Smooth muscle cell (in vitro differentiated cells): ENCODE measurements around the gene RFX4. TPM values are rescaled to one million over a fixed set of nuclear protein-coding genes. Genes with fewer than 3 reads are reported as not detected.

Experiments used
- DNase-seq: peaks from one replicate; lab custom pipeline; 2025; ENCODE audit not compliant: unreplicated experiment; lab: John Stamatoyannopoulos, UW
- H2AFZ ChIP-seq: fragments of 200-600 bp; sonication (generic); 2 replicates; pipeline ENCODE4 v1.6.0; 2016; ENCODE audit warnings: antibody characterized with exemption, low read depth, mild to moderate bottlenecking
- H3F3A ChIP-seq: fragments of 200-600 bp; sonication (generic); 2 replicates; pipeline ENCODE4 v1.6.0; 2017; ENCODE audit warnings: antibody characterized with exemption, low read depth
- H3K27ac ChIP-seq: fragments of 200-600 bp; sonication (generic); 2 replicates; pipeline ENCODE4 v1.5.1; 2016; ENCODE audit warnings: low read depth, mild to moderate bottlenecking
- H3K27me3 ChIP-seq: fragments of 200-600 bp; sonication (generic); 2 replicates; pipeline ENCODE4 v1.6.1; 2016; ENCODE audit warnings: low read depth, mild to moderate bottlenecking
- H3K36me3 ChIP-seq: fragments of 200-600 bp; sonication (generic); 2 replicates; pipeline ENCODE4 v1.5.1; 2016; ENCODE audit warnings: low read depth
- H3K4me1 ChIP-seq: fragments of 200-600 bp; sonication (generic); 2 replicates; pipeline ENCODE4 v1.5.1; 2016; ENCODE audit warnings: low read depth
- H3K4me2 ChIP-seq: fragments of 200-600 bp; sonication (generic); 2 replicates; pipeline ENCODE4 v1.6.0; 2016; ENCODE audit warnings: mild to moderate bottlenecking
- H3K4me3 ChIP-seq: fragments of 200-600 bp; sonication (generic); 2 replicates; pipeline ENCODE4 v1.5.1; 2016; ENCODE audit warnings: mild to moderate bottlenecking
- H3K79me2 ChIP-seq: fragments of 200-600 bp; sonication (generic); 2 replicates; pipeline ENCODE4 v1.6.0; 2016; ENCODE audit warnings: low read depth, mild to moderate bottlenecking
- H3K9ac ChIP-seq: fragments of 200-600 bp; sonication (generic); 2 replicates; pipeline ENCODE4 v1.6.0; 2016; ENCODE audit warnings: low read depth
- H3K9me3 ChIP-seq: fragments of 200-600 bp; sonication (generic); replicated peaks from 2 replicates; pipeline ENCODE4 v1.5.1; 2016; ENCODE audit warnings: low read depth
- H4K20me1 ChIP-seq: fragments of 200-600 bp; sonication (generic); 2 replicates; pipeline ENCODE4 v1.6.0; 2016; ENCODE audit warnings: low read depth
- CTCF ChIP-seq: fragments of 200-600 bp; sonication (generic); IDR thresholded peaks from 2 replicates; pipeline ENCODE4 v1.5.1; 2017; ENCODE audit warnings: borderline replicate concordance, mild to moderate bottlenecking, antibody characterized with exemption; ENCODE audit not compliant: insufficient read depth, poor library complexity, severe bottlenecking
- WGBS: methylation state at CpG from one replicate; pipeline ENCODE4 v1.1.7; 2016; ENCODE audit warnings: low lambda C conversion rate; 5-methylcytosine and 5-hydroxymethylcytosine counted together
- polyA plus RNA-seq: library from polyadenylated mRNA; unstranded; fragments of >200 nt; fragmentation: Nextera tagmentation; extraction: Ambion mirVana; gene quantifications from 2 replicates; pipeline ENCODE4 v1.2.1, GENCODE V29; 2016
- total RNA-seq: library from RNA; depleted of rRNA; stranded (reverse); fragments of >200 nt; gene quantifications from 2 replicates; pipeline ENCODE4 v1.2.3, GENCODE V29; 2014

Gene RFX4
- total and polyA plus RNA-seq, 2 experiments from 2014 or later: not detected

- no peak for TF ChIP-seq CTCF
- no peaks in the 10 kb centered on the region for H3K36me3 ChIP-seq
- no peaks in the 10 kb centered on the region for H3K27me3 ChIP-seq
- no peak for DNase-seq
- no peaks in the 10 kb centered on the region for H4K20me1 ChIP-seq
- H3K79me2 ChIP-seq: no peaks in the 10 kb centered on the region
- no peak overlapping the region for H3K9ac ChIP-seq
- no peak overlapping the region for H3K4me2 ChIP-seq
- no peaks in the 10 kb centered on the region for H3F3A ChIP-seq
- H3K27ac ChIP-seq: no peak overlapping the region
- H2AFZ ChIP-seq: no peak overlapping the region
- H3K9me3 ChIP-seq: no peaks in the 10 kb centered on the region
- WGBS: 100% methylated on average over 2 of the region's 2 CpGs
- no peak overlapping the region for H3K4me3 ChIP-seq
- no peaks in the 10 kb centered on the region for H3K4me1 ChIP-seq
Measured at GRCh38 chr12:106648736-106649135, 65.9 kb downstream of the RFX4 start.

- H3K79me2 ChIP-seq: no peaks in the 10 kb centered on the region
- 90% methylated on average over 2 of the region's 2 CpGs for WGBS
- no peaks in the 10 kb centered on the region for H3K36me3 ChIP-seq
- H4K20me1 ChIP-seq: no peaks in the 10 kb centered on the region
- no peak overlapping the region for H3K9ac ChIP-seq
- no peak overlapping the region for H2AFZ ChIP-seq
- H3K4me1 ChIP-seq: no peaks in the 10 kb centered on the region
- H3K4me2 ChIP-seq: no peak overlapping the region
- no peaks in the 10 kb centered on the region for H3F3A ChIP-seq
- no peak overlapping the region for H3K27ac ChIP-seq
- no peak for DNase-seq
- H3K9me3 ChIP-seq: no peaks in the 10 kb centered on the region
- no peak for TF ChIP-seq CTCF
- H3K4me3 ChIP-seq: no peak overlapping the region
- peaks cover under 1% of the 10 kb centered on the region for H3K27me3 ChIP-seq
Measured at GRCh38 chr12:106651552-106651951, 68.7 kb downstream of the RFX4 start.

GRCh38 chr12:106652510-106653015, 69.8 kb downstream of the RFX4 start:
- Histone ChIP-seq H3F3A (no peaks in the 10 kb centered on the region), H3K4me3 (no peak overlapping the region), H2AFZ (no peak overlapping the region), H4K20me1 (no peaks in the 10 kb centered on the region), H3K4me1 (no peaks in the 10 kb centered on the region), H3K9me3 (no peaks in the 10 kb centered on the region), H3K9ac (no peak overlapping the region), H3K4me2 (no peak overlapping the region), H3K27ac (no peak overlapping the region), H3K36me3 (no peaks in the 10 kb centered on the region), H3K27me3 (peaks cover 7% of the 10 kb centered on the region), H3K79me2 (no peaks in the 10 kb centered on the region)
- TF ChIP-seq CTCF: no peak
- 91% methylated on average over 7 of the region's 7 CpGs for whole genome bisulfite sequencing
- DNase-seq: no peak

- 70% methylated on average over 3 of the region's 3 CpGs for WGBS
- no peaks in the 10 kb centered on the region for H3K79me2 ChIP-seq
- no peak overlapping the region for H3K4me2 ChIP-seq
- no peaks in the 10 kb centered on the region for H3F3A ChIP-seq
- no peak overlapping the region for H3K4me3 ChIP-seq
- H3K9me3 ChIP-seq: no peaks in the 10 kb centered on the region
- H3K9ac ChIP-seq: no peak overlapping the region
- DNase-seq: no peak
- peaks cover 7% of the 10 kb centered on the region for H3K27me3 ChIP-seq
- no peak for TF ChIP-seq CTCF
- H3K27ac ChIP-seq: no peak overlapping the region
- no peak overlapping the region for H2AFZ ChIP-seq
- H3K36me3 ChIP-seq: no peaks in the 10 kb centered on the region
- H4K20me1 ChIP-seq: no peaks in the 10 kb centered on the region
- no peaks in the 10 kb centered on the region for H3K4me1 ChIP-seq
Measured at GRCh38 chr12:106655577-106655976, 72.8 kb downstream of the RFX4 start.
